Suprapubic skin (tissue), 4 donors: ENCODE results near the gene ZRSR2. TPM values are rescaled to one million over a fixed set of nuclear protein-coding genes. Genes with fewer than 3 reads are reported as not detected.

Experiments used
- DNase-seq, 2 donors: peaks; one replicate each; pipeline ENCODE4 v3.0.0-alpha.2; 2019; ENCODE audit warnings: low spot score in 2 of 2
- H3K27ac ChIP-seq: fragments of 200-600 bp; sonication (generic); one replicate; pipeline ENCODE4 v1.5.1; 2019
- H3K27me3 ChIP-seq: fragments of 200-600 bp; sonication (generic); one replicate; pipeline ENCODE4 v1.5.1; 2019
- H3K36me3 ChIP-seq: fragments of 200-600 bp; sonication (generic); one replicate; pipeline ENCODE4 v1.5.1; 2019
- H3K4me1 ChIP-seq: fragments of 200-600 bp; sonication (generic); one replicate; pipeline ENCODE4 v1.5.1; 2019
- H3K4me3 ChIP-seq: fragments of 200-600 bp; sonication (generic); one replicate; pipeline ENCODE4 v1.5.1; 2019; ENCODE audit warnings: mild to moderate bottlenecking
- H3K9me3 ChIP-seq: fragments of 200-600 bp; sonication (generic); one replicate; pipeline ENCODE4 v1.5.1; 2019
- EP300 ChIP-seq: sonication (generic); formaldehyde crosslinking; IDR thresholded peaks from one replicate; pipeline ENCODE4 v1.6.1; 2017; ENCODE audit warnings: antibody characterized with exemption
- POLR2A ChIP-seq, 2 donors: fragments of 450-650 bp; IDR thresholded peaks; one replicate each; pipeline ENCODE4 v1.6.1; 2017; ENCODE audit warnings: antibody characterized with exemption in 2 of 2, mild to moderate bottlenecking in 2 of 2, moderate library complexity in 2 of 2
- POLR2AphosphoS5 ChIP-seq, 3 donors: sonication (generic); formaldehyde crosslinking; IDR thresholded peaks; one replicate each; pipeline ENCODE4 v1.6.1; 2017; ENCODE audit warnings: antibody characterized with exemption in 3 of 3
- WGBS: methylation state at CpG from one replicate; pipeline ENCODE4 v1.1.5; 2018; 5-methylcytosine and 5-hydroxymethylcytosine counted together
- total RNA-seq, 4 donors: library from RNA; depleted of rRNA; stranded (reverse); fragments of >200 nt; gene quantifications; one replicate each; pipeline ENCODE4 v1.1.0, GENCODE V29; 2016
- TF ChIP-seq, protein P1 (sequence below), 2 donors: fragments of 200-600 bp in 1 of 2; fragments of 450-650 bp in 1 of 2; sonication (generic) in 1 of 2; IDR thresholded peaks; one replicate each; pipeline ENCODE4 v1.5.1; 2016 to 2019; ENCODE audit warnings: antibody characterized with exemption in 2 of 2, mild to moderate bottlenecking in 1 of 2, moderate library complexity in 1 of 2

Gene ZRSR2
- total RNA-seq, 4 donors from 2014 or later = 2.3 to 11.5 (median 6.1) TPM

DNA sequence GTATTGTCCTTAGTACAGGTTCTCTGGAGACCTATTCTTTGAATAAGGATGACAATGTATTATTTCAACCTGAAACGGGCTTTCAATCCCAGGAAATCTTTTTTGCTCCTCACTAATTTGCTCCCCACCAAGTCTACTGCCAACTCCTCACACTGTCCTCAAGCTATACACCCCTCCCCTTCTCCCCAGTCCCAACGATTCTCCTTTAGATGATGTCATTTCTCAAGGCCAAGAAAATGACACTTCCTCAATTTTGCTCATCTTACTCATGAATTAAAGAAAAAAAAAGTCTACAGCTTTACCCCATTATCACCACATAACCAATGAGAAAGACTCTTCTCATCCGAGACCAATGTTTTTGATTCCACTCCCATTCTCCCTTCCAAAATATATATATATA, 43.8 kb downstream of the ZRSR2 start:
- Histone ChIP-seq H3K4me3 (no peak overlapping the region), H3K27me3 (no peaks in the 10 kb centered on the region), H3K4me1 (no peaks in the 10 kb centered on the region), H3K36me3 (no peaks in the 10 kb centered on the region), H3K27ac (no peak overlapping the region), H3K9me3 (no peaks in the 10 kb centered on the region)
- TF ChIP-seq POLR2AphosphoS5 (IDR thresholded peaks at IDR 0.05) = no peak
- TF ChIP-seq, protein P1, sequence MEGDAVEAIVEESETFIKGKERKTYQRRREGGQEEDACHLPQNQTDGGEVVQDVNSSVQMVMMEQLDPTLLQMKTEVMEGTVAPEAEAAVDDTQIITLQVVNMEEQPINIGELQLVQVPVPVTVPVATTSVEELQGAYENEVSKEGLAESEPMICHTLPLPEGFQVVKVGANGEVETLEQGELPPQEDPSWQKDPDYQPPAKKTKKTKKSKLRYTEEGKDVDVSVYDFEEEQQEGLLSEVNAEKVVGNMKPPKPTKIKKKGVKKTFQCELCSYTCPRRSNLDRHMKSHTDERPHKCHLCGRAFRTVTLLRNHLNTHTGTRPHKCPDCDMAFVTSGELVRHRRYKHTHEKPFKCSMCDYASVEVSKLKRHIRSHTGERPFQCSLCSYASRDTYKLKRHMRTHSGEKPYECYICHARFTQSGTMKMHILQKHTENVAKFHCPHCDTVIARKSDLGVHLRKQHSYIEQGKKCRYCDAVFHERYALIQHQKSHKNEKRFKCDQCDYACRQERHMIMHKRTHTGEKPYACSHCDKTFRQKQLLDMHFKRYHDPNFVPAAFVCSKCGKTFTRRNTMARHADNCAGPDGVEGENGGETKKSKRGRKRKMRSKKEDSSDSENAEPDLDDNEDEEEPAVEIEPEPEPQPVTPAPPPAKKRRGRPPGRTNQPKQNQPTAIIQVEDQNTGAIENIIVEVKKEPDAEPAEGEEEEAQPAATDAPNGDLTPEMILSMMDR (IDR thresholded peaks at IDR 0.05) = no peak
- TF ChIP-seq POLR2A (IDR thresholded peaks at IDR 0.05) = no peak
- no peak for TF ChIP-seq EP300
- no peak for DNase-seq
- 83% methylated on average over 3 of the region's 3 CpGs for WGBS

DNA sequence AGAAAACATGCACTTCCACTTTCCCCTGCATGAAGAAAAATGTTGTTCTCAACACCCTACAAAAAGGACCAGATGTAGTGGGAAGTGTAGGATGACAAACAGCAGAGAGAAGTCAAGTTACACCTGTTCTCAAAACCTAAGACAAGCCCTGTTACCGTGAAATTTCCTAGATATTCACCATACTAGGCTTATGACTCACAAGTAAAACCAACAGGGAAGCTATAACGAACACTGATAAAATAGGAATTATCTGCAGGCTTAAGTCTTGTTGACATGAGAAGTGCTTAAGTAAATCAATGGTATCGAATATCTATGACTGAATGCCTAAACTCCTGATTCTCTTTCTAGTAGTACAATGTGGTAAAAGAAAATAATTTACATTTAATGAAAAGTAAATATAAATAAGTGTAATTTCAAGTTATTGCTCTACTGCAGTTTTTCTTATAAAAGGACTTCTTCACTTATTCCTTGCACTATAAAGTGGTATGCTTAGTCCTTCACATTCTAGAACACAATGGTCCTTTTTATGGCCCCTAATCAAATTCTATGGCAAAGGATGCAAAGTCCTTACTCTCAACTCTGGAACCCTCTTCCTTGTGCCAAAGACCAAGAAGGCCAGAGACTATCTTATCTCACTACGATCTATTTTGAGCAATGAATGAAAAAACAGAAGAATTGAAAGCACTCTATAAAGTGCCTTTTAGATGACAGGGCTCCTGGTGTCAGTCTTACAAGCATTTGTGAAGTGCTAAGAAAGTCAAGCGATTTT, 44.7 kb downstream of the ZRSR2 start:
- Histone ChIP-seq H3K27me3 (no peaks in the 10 kb centered on the region), H3K27ac (no peak overlapping the region), H3K4me1 (no peaks in the 10 kb centered on the region), H3K9me3 (no peaks in the 10 kb centered on the region), H3K36me3 (no peaks in the 10 kb centered on the region), H3K4me3 (no peak overlapping the region)
- TF ChIP-seq POLR2AphosphoS5 (IDR thresholded peaks at IDR 0.05) (no peak), POLR2A (IDR thresholded peaks at IDR 0.05) (no peak), EP300 (no peak)
- TF ChIP-seq, protein P1 (IDR thresholded peaks at IDR 0.05) = no peak
- DNase-seq = no peak
- 89% methylated on average over 5 of the region's 5 CpGs for WGBS

DNA sequence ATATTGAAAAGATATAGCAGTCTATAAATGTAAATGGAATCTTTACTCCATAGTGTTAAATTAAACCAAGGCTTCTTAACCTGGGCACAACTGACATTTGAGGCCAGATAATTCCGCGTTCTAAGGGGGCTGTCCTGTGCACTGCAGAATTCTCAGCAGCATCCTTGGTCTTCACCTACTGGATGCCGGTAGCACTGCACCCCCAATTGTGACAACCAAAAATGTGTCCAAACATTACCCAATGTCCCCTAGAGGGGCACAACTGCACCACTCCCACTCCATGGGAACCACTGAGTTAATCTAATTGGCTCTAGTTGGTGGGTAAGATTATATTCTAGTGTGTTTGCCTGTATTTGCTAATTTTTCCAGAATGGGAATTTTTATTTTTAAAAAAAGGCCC, 47.7 kb downstream of the ZRSR2 start:
- TF ChIP-seq POLR2A (IDR thresholded peaks at IDR 0.05) (no peak), EP300 (no peak)
- 98% methylated on average over 3 of the region's 3 CpGs for WGBS
- H3K36me3 ChIP-seq = no peaks in the 10 kb centered on the region

DNA sequence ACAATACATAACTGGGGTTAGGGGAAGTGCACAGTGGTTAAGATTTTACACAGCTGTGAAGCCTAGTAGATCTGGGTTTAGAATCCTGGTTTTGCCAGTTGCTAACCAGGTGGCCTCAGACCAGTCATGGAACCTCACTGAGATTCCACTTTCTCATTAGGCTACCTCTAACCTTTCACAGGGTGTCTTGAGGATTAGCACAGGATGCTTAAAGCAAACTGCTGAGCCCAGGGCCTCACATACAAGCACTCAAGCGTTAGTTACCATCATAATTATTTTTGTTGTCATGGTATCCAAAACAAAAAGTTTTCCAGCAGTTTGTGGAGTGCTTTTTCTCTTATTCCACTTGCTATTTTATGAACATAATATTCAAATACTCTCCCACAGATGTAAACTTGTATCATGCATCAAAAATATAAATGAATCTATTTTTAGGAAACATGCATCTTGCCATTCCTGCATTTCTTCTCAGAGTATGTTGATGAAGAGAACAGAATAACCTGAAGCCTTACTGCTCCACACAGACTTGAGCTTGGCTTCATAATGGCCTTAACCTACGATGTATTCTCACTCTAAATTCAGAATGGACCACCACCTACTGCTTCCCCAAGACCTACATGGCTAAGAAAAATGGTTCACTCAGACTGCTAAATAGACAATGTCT, 51.7 kb downstream of the ZRSR2 start:
- no peak for TF ChIP-seq POLR2AphosphoS5 (IDR thresholded peaks at IDR 0.05)
- no peak for TF ChIP-seq EP300
- TF ChIP-seq POLR2A (IDR thresholded peaks at IDR 0.05) = no peak
- TF ChIP-seq, protein P1 (IDR thresholded peaks at IDR 0.05) = no peak
- WGBS = 78% methylated on average over 2 of the region's 2 CpGs
- no peaks in the 10 kb centered on the region for H3K36me3 ChIP-seq

More for the DNA sequence above, 47.7 kb downstream of the ZRSR2 start:
- Histone ChIP-seq H3K4me1 (no peaks in the 10 kb centered on the region), H3K27ac (no peak overlapping the region), H3K4me3 (no peak overlapping the region), H3K27me3 (no peaks in the 10 kb centered on the region), H3K9me3 (no peaks in the 10 kb centered on the region)
- no peak for DNase-seq

DNA sequence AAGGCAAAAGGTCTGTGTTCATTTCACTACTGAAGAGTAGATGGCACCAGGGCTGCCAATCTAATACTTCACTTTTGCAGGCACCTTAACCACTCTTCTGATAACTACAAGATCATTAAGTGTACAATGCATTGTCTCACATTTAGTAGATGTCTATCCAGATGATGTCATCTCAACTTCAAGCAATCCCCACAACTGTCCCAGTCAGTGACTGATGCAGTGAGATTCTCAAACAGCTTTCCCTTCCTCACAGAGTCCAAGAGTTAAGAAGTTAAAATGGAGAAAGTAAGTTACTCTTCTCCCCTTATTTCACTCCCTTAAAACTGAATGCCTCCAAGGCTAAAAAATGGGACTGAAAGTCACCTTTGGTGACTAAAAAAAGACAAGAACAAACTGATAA, 53.7 kb downstream of the ZRSR2 start:
- no peaks in the 10 kb centered on the region for H3K27me3 ChIP-seq
- no peak overlapping the region for H3K4me3 ChIP-seq
- no peaks in the 10 kb centered on the region for H3K4me1 ChIP-seq
- TF ChIP-seq, protein P1 (IDR thresholded peaks at IDR 0.05) = no peak
- no peak for TF ChIP-seq POLR2AphosphoS5 (IDR thresholded peaks at IDR 0.05)
- H3K27ac ChIP-seq = no peak overlapping the region
- no peak for DNase-seq
- no peaks in the 10 kb centered on the region for H3K36me3 ChIP-seq
- no peaks in the 10 kb centered on the region for H3K9me3 ChIP-seq

More for the DNA sequence above, 51.7 kb downstream of the ZRSR2 start:
- H3K4me3 ChIP-seq = no peak overlapping the region
- H3K27ac ChIP-seq = no peak overlapping the region
- DNase-seq = no peak
- no peaks in the 10 kb centered on the region for H3K9me3 ChIP-seq
- no peaks in the 10 kb centered on the region for H3K4me1 ChIP-seq
- no peaks in the 10 kb centered on the region for H3K27me3 ChIP-seq
